HG03457 (cell line): ENCODE data around the gene PITHD1.
A peak's percentile ranks its signal among the peaks of the same experiment; 100 is the strongest.
"Not testable (repeated sequence)": the region's sequence is repeated elsewhere in the genome, so short reads cannot be mapped to it uniquely, and the experiment has no call there.

Experiments
- ATAC-seq: cut with Tn5 transposase; IDR thresholded peaks from one replicate; pipeline ENCODE4 v1.9.1; 2021; ENCODE audit warnings: moderate number of reproducible peaks; ENCODE audit not compliant: unreplicated experiment

PITHD1 gene

DNA sequence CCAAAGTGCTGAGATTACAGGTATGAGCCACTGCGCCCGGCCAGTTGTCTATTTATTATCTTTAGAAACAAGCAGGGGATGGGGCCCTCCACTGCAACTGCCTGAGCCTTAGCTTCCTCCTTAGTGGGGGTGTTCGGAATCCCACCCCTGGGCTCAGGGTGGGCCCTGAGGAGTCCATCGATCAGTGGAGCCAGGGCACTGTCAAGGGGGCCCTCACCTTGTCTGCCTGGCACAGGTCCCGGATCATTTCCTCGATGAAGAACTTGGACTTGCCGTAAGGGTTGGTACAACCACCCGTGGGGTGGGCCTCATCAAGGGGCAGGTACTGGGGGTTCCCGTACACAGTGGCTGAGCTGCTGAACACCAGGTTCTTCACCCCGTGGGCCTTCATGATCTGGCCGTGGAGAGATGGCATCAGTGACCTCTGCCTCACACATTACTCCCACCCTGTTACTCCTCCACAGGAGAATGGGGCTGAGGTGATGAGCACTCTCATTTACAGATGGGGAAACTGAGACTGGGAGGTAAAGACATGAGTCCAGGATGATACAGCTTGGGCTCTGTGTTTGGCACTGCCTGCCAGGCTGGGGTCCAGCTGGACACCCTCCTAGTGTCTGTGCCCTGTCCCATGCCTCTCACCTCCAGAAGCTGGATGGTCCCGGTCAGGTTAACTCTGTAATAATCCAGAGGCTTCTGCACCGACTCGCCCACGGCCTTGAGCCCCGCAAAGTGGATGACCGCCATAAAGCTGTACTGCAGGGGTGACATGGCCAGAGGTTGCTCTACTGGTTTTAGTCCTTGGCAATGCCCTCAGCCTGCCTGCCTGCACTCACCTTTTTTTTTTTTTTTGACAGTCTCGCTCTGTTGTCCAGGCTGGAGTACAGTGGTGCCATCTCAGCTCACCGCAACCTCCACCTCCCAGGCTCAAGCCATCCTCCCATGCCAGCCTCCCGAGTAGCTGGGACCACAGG is 19.5 kb downstream of the PITHD1 start:
- no peak for ATAC-seq

DNA sequence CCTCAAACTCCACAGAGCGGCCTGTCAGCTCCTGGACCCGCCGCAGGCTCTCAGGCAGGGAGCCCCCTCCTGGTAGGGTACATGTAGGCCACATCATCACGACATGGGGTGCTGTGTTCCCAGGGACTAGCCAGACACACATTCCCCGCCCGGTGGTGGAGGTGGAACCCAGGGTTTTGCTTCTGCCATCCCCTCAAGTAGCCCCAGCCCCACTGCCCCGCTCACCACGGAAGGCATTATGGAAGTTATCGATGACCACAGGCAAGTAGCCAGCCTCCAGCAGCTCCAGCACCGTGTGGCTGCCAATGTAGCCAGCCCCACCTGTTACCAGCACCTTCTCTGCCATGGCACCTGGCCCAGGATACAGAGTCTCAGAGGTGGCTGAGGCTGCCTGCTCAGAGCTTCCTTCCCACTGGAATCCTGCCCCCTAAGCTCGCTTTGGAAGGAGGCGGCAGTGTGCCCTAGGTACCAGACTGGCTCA is 20.5 kb downstream of the PITHD1 start:
- ATAC-seq, result no peak

DNA sequence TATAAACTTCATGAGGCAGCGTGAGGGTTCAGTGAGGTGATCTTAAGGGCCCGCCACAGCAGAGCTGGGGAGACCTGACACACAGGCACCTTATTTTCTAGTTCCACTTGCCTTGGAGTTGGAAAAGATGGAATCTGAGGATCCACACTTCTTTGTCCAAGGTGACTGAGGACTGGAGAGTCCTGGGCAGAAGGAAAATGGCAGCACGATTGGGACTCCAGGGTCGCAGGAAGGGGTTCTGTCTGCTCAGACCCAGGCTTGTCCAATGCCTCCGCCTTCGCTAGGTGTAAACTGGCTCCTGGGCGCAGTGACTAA is 21.0 kb downstream of the PITHD1 start:
- ATAC-seq, result no peak

DNA sequence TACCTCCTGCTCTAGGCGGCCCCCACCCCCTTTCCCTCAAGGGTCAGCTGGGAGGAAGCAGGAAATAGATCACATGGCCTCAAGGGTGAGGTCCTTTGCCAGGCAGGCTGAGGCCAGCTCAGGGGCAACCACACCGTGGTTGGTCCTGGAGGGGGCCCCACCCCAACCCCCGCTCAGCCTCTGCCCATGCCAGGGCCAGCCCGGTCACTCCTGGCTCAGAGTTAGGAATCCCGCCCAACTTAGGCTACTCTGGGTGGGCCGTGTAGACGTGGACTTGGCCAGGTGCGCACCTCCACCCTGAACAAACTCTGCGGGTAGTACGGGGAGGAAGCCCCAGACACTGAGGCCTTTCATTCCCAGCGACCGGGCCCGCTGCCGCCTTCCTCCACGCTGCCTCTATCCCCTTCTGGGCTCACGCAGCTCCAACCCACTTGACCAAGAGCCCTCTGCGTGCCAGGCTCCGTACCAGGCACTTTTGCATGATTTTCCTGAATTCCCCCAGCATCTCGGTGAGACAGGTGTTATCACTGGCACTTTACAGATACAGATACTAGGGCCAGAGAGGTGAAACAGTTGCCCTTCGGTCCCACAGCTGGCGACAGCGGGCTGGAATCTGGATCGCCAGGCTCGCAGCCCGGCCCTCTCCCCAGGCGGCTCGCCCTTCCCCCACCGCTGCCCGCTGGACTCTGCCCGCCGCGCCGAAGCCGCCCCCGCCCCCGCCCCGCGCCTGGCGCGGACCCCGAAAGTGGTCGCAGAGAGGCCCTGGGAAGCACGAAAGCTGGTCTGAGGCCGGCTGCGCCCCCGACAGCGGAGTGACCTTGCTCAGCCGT is 21.6 kb downstream of the PITHD1 start:
- ATAC-seq, result no peak

DNA sequence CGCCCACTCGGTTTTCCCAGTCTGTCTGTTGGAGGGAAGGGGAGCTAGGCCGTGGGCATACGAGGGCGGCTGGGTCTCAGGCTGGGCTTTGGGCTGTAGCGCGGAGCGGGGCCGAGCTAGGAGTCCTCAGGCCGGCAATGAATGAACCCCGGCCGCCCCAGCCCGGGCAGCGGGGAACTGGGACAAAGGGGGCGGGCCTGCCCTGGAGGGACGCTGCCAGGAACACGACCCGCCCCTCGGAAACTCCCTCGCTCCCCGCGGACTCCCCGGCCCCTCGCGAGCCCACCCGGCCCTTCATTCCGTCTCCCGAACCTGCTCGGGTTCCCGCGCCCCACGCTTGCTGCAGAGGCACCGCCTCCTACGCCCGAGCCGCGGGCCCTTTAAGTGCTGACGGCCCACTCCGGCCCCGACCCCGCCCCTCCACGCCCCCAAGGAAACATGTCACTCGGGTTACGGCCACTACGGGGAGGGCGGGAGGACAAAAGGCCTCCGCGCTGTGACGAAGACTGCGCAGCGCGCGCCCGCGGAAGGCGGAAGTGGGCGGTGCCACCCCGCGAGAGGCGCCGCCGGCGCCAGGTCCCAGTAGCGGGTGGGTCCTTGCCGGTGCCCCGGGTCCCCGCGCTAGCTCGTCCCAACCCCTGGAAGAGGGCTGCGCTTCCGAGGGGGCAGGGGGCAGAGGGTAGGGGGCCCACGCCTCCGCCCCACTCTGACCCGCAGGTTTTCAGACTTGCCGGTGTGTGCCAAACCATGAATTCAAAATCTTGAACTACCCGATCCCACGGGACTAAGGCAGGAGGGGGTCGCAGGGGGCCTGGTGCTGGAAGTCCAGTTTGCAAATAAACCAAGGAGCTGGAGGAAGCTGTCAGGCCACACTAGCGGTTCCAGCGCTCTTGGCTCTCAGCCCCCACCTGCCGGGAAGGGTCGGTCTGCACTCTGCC is 22.5 kb downstream of the PITHD1 start, which contains the start of gene GALE:
Gene GALE, minus strand, starts transcription at position 355 of the 938 bp plus-strand sequence. CDS start 1,747 bp downstream, outside the sequence.
- peak; percentile 54 for ATAC-seq

DNA sequence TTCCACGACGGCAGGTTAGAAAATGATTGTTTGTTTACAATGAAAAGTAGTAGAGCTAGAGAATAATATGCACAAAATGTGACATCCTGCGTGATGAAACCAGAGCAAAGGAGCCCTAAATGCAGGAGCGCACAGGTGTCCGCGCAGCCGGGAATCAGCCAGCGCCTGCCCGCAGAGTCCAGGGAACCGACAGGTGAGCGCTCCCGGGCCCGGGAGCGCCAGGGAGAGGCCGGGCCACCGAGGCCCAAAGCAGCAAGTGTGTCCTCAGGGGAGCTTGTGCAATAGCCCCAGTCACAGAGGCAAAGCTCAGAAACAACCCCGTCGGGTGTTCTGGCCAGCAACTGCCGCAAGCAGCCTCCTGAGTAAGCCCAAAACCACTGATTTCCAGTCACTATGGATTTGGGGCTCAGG is 23.1 kb downstream of the PITHD1 start:
- ATAC-seq, result no peak

DNA sequence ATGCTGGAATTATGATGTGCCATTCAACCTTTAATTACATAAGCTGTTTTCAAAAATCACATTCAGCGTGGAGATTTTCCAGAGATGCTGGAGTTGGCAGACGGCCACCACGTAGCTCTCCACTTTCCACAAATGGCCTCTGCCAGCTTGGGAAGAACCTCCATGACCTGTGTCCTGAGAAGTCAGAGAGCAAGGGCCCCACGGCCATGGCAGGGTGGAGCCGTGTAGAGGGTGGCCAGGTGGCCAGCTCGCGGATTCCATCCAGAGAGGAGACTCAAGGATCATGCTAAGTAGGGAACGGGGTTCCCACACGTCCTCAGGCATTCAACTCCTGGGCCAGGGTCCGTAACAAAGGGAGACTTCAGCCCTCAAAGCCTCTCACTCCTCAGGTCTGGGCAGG is 23.7 kb downstream of the PITHD1 start:
- no peak for ATAC-seq

DNA sequence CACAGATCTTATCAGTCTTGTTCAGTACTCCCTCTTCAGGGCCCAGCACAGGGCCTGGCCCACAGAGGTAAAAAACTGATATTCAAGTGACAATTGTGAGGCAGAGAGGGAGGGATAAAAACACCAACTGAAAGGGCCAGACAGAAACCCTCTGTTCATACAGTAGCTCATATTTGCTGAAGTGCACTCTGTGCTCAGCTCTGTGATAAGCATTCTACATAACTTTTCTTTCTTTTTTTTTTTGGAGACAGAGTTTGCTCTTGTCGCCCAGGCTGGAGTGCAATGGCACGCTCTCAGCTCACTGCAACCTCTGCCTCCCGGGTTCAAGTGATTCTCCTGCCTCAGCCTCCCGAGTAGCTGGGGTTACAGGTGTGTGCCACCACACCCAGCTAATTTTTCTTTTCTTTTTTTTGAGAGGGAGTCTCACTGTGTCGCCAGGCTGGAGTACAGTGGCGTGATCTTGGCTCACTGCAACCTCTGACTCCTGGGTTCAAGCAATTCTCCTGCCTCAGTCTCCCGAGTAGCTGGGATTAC is 24.7 kb downstream of the PITHD1 start:
- ATAC-seq, result not testable (repeated sequence)

DNA sequence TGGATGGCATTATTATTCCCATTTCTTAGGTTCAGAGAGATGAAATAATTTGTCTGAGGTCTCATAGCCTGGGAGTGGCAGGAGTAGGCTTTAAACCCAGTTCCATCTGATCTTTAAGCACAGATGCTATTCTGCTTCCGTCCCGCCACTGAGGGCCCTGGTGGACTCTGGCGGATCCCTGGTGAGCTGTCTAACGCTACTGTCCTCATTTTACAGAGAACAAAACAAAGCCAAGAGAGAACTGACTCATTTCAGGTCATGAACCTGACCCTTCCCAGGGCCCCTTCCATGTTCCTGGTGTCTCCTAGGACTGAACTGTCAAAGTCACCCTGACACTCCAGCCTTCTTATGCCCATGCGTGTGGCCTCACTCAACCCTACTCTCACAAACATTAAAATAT is 25.5 kb downstream of the PITHD1 start:
- no peak for ATAC-seq

DNA sequence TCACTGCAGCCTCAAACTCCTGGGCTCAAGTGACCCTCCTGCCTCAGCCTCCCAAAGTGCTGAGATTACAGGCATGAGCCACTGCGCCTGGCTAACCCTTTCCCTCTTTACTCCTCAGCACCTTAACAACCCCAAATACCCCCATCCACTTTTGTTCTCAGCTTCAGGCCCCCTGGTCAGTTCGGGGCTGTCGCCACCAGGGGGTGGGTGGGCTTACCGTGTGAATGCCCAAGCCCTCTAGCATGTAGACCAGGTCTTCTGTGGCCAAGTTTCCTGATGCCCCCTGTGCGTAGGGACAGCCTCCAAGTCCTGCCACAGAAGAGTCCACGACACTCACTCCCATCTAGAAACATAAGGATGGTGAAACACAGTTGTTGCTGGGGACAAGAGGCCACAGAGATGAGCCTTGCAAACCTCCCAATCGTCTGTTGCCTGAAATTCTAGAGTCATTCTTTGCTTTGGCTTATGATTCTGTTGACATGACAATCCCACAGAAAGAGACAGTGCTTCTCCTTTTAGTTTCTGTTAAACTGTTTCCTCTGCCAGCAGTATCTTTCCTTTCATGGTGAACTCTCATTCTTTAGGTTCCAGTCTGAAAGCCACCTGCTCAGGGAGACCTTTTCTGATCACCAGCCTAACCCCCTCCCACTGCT is 26.1 kb downstream of the PITHD1 start:
- ATAC-seq, result no peak

DNA sequence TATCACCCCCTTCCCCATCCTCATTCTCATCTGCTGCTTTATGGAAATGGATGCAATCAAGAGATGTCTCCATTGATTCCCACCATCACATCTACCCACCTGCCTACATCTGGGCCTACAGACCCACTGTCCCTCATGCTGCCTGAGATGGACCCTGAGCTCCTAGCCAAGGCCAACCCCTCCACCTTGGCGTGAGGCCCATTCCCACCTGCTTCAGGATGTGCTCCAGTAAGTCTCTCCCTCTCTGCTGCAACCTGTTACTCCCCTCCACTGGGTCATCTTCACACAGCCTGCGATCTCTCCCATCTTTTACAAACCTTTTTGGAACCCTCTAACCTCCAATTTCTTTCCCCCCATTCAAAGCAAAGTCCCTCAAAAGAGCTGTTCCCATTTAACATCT is 26.8 kb downstream of the PITHD1 start:
- no peak for ATAC-seq

DNA sequence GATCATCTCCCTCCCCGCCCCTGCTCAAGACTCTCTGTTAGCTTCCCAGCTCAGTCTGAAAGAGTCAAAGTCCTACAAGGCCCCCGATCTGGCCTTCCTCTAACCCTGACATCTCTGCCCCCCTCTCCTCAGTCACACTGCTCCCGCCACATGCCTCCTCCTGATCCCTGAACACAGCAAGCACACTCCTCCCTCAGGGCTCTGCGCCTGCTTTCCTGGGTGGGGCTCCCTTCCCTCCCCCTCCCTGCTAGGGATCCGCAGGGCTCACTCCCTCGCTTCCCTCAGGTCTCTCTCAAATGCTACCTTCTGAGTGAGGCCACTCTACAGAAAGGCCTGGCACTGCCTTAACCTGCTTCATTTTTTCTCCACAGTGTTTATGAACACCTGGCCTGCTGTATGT is 28.1 kb downstream of the PITHD1 start:
- ATAC-seq, result no peak

DNA sequence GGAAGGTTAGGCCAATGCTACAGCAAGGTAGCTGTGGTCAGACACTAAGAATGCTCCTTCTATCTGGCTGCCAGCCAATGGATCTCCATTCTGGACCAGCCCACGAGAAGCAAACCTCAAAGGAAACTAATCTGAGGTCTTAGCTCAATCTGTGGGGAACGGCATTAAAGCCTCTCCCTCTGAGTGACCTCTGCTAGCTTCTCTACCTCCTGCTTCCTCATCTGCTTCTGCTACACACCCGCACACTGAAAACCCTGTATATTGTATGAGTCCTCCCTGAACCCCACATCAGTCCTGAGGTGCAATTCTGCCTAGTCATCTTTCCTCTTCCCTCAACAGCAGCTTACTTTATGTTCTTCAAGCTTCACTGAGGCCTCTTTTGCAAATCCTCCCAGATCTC is 29.2 kb downstream of the PITHD1 start:
- no peak for ATAC-seq

DNA sequence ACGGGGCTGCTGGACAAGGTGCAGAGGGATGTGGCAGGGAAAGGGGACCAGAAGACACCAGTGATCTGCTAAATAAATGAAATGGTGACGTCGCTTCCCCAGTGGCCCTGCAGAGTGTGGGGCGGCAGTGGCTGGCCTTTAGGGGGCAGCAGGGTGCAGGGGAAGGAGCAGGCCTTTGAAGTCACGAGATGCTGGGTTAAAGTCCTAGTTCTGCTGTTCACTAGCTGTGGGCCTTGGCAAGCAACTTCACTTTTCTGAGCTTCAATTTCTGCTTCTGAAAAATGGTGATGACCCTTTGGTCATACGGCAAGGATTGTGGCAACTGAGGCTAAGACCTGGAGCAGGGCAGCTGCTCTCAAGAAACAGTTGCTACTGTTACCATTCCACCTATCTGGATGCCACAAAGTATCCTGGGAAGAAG is 31.5 kb downstream of the PITHD1 start:
- no peak for ATAC-seq

DNA sequence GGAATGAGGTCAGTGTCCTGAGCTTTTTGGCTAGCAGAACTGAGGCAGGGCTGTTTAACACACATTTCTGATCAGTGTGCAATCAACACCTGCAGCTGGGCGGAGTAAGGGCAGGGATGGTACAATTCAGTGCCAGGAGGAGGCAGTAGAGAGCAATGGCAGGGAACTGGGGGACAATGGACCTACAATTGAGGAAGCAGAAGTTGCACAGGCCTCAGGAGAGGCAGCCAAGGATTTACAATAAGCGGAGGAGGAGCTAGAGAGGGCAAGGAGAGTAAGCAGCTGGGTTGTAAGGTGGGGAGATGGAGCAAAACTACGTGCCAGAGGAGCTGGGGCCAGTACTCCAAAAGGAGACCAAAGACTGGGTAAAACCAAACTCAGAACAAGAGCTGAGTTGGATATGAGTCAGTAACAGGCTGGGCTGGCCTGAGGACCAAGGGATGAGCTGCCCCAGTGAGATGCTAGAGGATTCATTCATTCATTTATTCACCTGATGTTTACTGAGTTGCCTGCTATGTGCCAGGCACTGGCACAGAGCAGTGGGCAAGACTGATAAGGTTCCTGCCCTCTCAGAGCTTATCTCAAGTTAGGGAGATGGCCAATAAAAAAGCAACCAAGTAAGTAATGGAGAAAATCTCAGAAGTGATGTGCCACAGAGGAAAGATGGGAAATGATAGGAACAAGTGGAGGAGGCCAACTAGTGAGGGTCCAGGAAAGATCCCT is 32.8 kb downstream of the PITHD1 start:
- no peak for ATAC-seq

DNA sequence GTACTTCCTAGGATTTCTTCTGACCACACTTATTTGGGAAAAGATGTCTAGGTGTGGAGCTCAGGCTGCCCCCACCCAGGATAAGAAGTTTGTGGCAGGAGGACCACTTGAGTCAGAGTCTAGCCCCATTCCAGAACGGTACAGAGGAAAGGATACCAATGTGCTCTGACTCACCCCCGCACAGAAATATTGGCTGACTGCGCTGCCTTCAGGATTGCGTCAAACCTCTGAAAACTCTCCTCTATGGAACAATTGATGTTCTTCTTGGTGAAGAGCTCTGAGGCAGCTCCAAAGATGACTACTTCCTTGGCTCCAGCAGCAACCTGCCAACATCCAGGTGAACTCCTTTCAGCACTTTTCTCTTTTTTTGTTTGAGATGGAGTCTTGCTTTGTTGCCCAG is 35.8 kb downstream of the PITHD1 start:
- no peak for ATAC-seq

DNA sequence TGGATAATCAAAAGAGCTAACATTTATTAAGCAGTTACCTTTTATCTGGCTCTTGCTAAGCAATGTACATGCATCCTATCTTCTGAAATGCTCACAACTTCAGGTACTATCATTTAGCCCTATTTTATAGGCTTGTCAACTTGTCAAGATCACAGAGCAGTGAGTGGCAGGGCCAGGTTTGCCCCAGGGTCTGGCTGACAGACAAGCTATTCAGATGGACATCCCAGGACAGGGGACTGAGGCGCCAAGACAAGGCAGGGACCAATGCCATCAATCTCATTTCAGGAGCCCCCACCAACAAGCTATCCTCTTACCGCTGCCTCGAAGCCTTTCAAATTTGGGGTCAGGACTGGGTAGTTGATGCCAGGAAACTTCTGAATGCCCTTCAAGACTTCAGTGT is 38.1 kb downstream of the PITHD1 start:
- ATAC-seq, result no peak

DNA sequence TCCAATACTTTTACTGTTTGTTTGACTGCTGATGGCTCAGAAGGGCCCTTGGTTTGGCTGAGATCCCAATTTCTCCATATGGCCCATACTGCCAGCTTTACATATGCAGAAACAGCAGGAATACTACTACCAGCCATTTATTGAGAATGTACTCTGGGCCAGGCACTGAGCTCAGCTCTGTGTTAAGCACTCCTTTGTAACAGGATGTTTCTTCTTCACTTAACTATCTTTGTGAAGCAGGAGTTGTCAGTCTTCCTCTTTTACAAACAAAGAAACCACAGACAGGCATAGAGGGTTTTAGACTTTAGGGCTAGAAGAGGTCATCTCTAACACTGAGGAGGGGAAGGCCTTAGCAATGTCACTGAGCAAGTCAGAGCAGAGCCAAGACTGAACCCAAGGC is 38.7 kb downstream of the PITHD1 start:
- no peak for ATAC-seq

DNA sequence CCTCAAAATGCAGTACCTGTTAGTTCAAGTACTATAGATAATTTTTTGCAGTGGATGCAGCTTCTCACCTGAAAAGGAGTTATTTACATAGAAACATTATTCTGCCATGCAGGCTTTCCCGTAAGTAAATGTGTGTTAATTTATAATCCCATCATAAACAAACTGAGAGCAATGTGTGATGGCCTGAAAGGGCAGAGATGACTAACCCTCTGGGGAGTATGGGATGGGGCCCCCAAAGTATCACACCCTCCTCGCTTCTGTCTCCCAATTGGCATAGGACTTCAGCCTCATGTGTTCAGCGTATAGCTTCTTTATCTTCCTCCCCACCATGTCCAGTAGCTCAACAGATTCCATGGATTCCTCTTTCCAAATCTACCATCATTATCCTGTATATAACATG is 39.4 kb downstream of the PITHD1 start:
- ATAC-seq, result no peak
